HCT116 (cell line): Measurements from ENCODE around the gene ADGRV1. TPM values are rescaled to one million over a fixed set of nuclear protein-coding genes. Genes with fewer than 3 reads are reported as not detected.
"Not testable (repeated sequence)": the region's sequence is repeated elsewhere in the genome, so short reads cannot be mapped to it uniquely, and the experiment has no call there.

Source experiments
- ATAC-seq: fragments of 200-7000 bp; cut with Tn5 transposase; 2 replicates; pipeline ENCODE4 v1.9.1; 2020; ENCODE audit warnings: mild to moderate bottlenecking, moderate library complexity
- BruUV-seq: library from RNA; stranded (reverse); fragments of 400-500 nt; replicated peaks from 2 replicates; lab custom pipeline; 2021; lab: Mats Ljungman, UMichigan
- CTCF ChIA-PET: fragments of 300-600 bp; sonication (Branson Sonifier 250); formaldehyde crosslinking; loops from one replicate; lab custom pipeline; 2021; ENCODE audit warnings: antibody characterized with exemption; lab: Charles Lee
- POLR2A ChIA-PET: fragments of 300-600, 350-600 bp; sonication (Branson Sonifier 250); formaldehyde crosslinking; loops from one replicate; lab custom pipeline; 2021; ENCODE audit warnings: antibody characterized with exemption; lab: Charles Lee
- RAD21 ChIA-PET, 2 experiments: fragments of 300-600 bp; sonication (Branson Sonifier 250); formaldehyde crosslinking; loops; one replicate each; lab custom pipeline; 2023; ENCODE audit warnings: low total read pairs in 2 of 2; ENCODE audit not compliant: uncharacterized antibody in 2 of 2, unreplicated experiment in 2 of 2, low non-redundant PET in 1 of 2; lab: Charles Lee
- DNase-seq: peaks from one replicate; pipeline ENCODE4 v3.0.0-alpha.2; 2010; ENCODE audit warnings: low read depth, low spot score
- H2AFZ ChIP-seq: fragments of 200-600 bp; shearing (Covaris generic), sonication (generic); 2 replicates; pipeline ENCODE4 v1.6.1; 2017; ENCODE audit warnings: low read depth, mixed run types, mixed read lengths, antibody characterized with exemption, low read length; ENCODE audit not compliant: poor library complexity, severe bottlenecking
- H3K27ac ChIP-seq: 2 replicates; pipeline ENCODE4 v1.5.1; 2012; ENCODE audit warnings: low read depth, low read length
- H3K27me3 ChIP-seq: fragments of 200-600 bp; sonication (generic); 2 replicates; pipeline ENCODE4 v1.6.1; 2016; ENCODE audit warnings: mixed run types, low read length, mixed read lengths; ENCODE audit not compliant: insufficient read depth
- H3K36me3 ChIP-seq, 2 experiments: fragments of 200-500 bp in 1 of 2; fragments of 200-600 bp in 1 of 2; sonication (Bioruptor generic) in 1 of 2; sonication (generic) in 1 of 2; 2 replicates each; pipeline versions ENCODE4 v1.5.1 to v1.6.1; 2014 to 2016; ENCODE audit warnings: low read length in 2 of 2, inconsistent platforms in 1 of 2, mixed read lengths in 1 of 2, mixed run types in 1 of 2; ENCODE audit not compliant: insufficient read depth in 2 of 2, control insufficient read depth in 1 of 2
- H3K4me1 ChIP-seq, 2 experiments: fragments of 200-600 bp in 1 of 2; sonication (generic) in 1 of 2; 2 replicates each; pipeline versions ENCODE4 v1.5.1 to v1.6.1; 2012 to 2017; ENCODE audit warnings: low read length in 2 of 2, inconsistent platforms in 1 of 2, mild to moderate bottlenecking in 1 of 2, mixed read lengths in 1 of 2, mixed run types in 1 of 2, moderate library complexity in 1 of 2; ENCODE audit not compliant: insufficient read depth in 2 of 2, control insufficient read depth in 1 of 2
- H3K4me2 ChIP-seq: fragments of 200-600 bp; sonication (generic); 2 replicates; pipeline ENCODE4 v1.6.1; 2017; ENCODE audit warnings: mixed run types, low read length, mixed read lengths
- H3K4me3 ChIP-seq, 2 experiments: fragments of 200-600 bp in 1 of 2; sonication (generic) in 1 of 2; replicated peaks in 1 of 2; 2 replicates each; pipeline ENCODE4 v1.5.1; 2011 to 2016; ENCODE audit warnings: low read length in 2 of 2, control low read depth in 1 of 2, low read depth in 1 of 2, mild to moderate bottlenecking in 1 of 2, mixed read lengths in 1 of 2, mixed run types in 1 of 2
- H3K79me2 ChIP-seq: fragments of 200-600 bp; sonication (generic); 2 replicates; pipeline ENCODE4 v1.6.1; 2017; ENCODE audit warnings: mild to moderate bottlenecking, mixed run types, low read length, moderate library complexity, mixed read lengths; ENCODE audit not compliant: insufficient read depth
- H3K9ac ChIP-seq: fragments of 200-600 bp; sonication (generic); 2 replicates; pipeline ENCODE4 v1.6.1; 2016; ENCODE audit warnings: low read length, mixed read lengths
- H3K9me2 ChIP-seq: fragments of 200-600 bp; sonication (generic), shearing (Covaris generic); 2 replicates; pipeline ENCODE4 v1.6.1; 2017; ENCODE audit warnings: mixed run types, mild to moderate bottlenecking, moderate library complexity; ENCODE audit not compliant: insufficient read depth
- H3K9me3 ChIP-seq, 2 experiments: fragments of 200-500 bp in 1 of 2; fragments of 200-600 bp in 1 of 2; sonication (Bioruptor generic) in 1 of 2; sonication (generic) in 1 of 2; 2 replicates each; pipeline ENCODE4 v1.6.1; 2014 to 2017; ENCODE audit warnings: low read length in 2 of 2, mixed read lengths in 2 of 2, inconsistent platforms in 1 of 2, low read depth in 1 of 2, mild to moderate bottlenecking in 1 of 2, mixed run types in 1 of 2, moderate library complexity in 1 of 2; ENCODE audit not compliant: control insufficient read depth in 1 of 2, insufficient read depth in 1 of 2
- H4K20me1 ChIP-seq: fragments of 200-600 bp; sonication (generic), shearing (Covaris generic); 2 replicates; pipeline ENCODE4 v1.6.1; 2017; ENCODE audit warnings: mixed run types, mild to moderate bottlenecking, moderate library complexity; ENCODE audit not compliant: insufficient read depth
- MAX ChIP-seq: IDR thresholded peaks from 2 replicates; pipeline ENCODE4 v1.6.1; 2012
- intact Hi-C: fragments of 100-400 bp; cut with micrococcal nuclease; formaldehyde crosslinking; loops from 2 replicates; pipeline ENCODE4 v1.10.0; 2022
- total RNA-seq: library from RNA; stranded (reverse); gene quantifications from one replicate; pipeline ENCODE4 v1.2.1, GENCODE V29; 2021; ENCODE audit not compliant: unreplicated experiment
- TF ChIP-seq, protein P1 (sequence below), 3 experiments: fragments of 200-600 bp in 1 of 3; sonication (generic) in 1 of 3; IDR thresholded peaks in 2 of 3; conservative IDR thresholded peaks in 1 of 3; 2 replicates each; pipeline ENCODE4 v1.5.1; 2012 to 2017; ENCODE audit warnings: low read depth in 2 of 3, low read length in 2 of 3, antibody characterized with exemption in 1 of 3, borderline replicate concordance in 1 of 3, control low read depth in 1 of 3, mild to moderate bottlenecking in 1 of 3, mixed read lengths in 1 of 3, mixed run types in 1 of 3, moderate library complexity in 1 of 3; ENCODE audit not compliant: insufficient read depth in 1 of 3

ADGRV1 gene
- total RNA-seq, 1 experiment from 2014 or later, result 6.0 TPM

DNA sequence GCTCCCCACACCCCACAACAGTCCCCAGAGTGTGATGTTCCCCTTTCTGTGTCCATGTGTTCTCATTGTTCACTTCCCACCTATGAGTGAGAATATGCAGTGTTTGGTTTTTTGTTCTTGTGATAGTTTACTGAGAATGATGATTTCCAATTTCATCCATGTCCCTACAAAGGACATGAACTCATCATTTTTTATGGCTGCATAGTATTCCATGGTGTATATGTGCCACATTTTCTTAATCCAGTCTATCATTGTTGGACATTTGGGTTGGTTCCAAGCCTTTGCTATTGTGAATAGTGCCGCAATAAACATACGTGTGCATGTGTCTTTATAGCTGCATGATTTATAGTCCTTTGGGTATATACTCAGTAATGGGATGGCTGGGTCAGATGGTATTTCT is 127.8 kb downstream of the ADGRV1 start:
- H3K79me2 ChIP-seq, H2AFZ ChIP-seq, H3K9me3 ChIP-seq, RAD21 ChIA-PET, H3K4me3 ChIP-seq, ATAC-seq, POLR2A ChIA-PET, intact Hi-C loops, DNase-seq, H3K27ac ChIP-seq, BruUV-seq, H3K36me3 ChIP-seq, H3K9ac ChIP-seq, H3K9me2 ChIP-seq, H3K27me3 ChIP-seq, CTCF ChIA-PET, H4K20me1 ChIP-seq, H3K4me1 ChIP-seq, H3K4me2 ChIP-seq: not testable (repeated sequence)

DNA sequence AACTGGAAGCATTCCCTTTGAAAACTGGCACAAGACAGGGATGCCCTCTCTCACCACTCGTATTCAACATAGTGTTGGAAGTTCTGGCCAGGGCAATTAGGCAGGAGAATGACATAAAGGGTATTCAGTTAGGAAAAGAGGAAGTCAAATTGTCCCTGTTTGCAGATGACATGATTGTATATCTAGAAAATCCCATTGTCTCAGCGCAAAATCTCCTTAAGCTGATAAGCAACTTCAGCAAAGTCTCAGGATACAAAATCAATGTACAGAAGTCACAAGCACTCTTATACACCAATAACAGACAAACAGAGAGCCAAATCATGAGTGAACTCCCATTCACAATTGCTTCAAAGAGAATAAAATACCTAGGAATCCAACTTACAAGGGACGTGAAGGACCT is 128.9 kb downstream of the ADGRV1 start:
- H3K4me2 ChIP-seq, H2AFZ ChIP-seq, H3K36me3 ChIP-seq, H3K9me3 ChIP-seq, POLR2A ChIA-PET, H3K4me3 ChIP-seq, H3K9ac ChIP-seq, DNase-seq, H3K79me2 ChIP-seq, H3K27me3 ChIP-seq, ATAC-seq, H3K27ac ChIP-seq, intact Hi-C loops, H4K20me1 ChIP-seq, H3K4me1 ChIP-seq, CTCF ChIA-PET, BruUV-seq, H3K9me2 ChIP-seq: not testable (repeated sequence)
- RAD21 ChIA-PET, result interaction anchor here in 1 of 2 experiments (0.7 kb wide), 1 partner anchor 90 kb away, joined by 3 read pairs; no protein-coding TSS in a partner anchor

DNA sequence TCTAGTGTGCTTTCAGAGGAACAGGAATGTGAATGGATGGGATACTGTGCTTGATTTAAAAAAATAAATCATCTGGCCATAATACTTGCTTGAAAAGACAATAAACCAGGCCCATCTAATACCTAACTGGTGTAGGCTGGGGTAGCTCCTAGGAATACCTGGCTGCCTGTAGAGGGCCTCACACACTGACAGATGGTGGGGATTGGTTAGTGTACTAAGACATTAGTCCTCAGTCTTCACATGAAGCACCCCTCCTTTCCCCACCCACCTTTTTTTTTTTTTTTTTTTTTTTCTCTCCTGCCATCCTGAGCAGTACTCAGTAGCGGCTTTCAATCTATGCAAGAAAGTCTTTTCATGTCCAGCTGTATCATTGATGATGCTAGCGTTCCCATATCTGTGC is 130.5 kb downstream of the ADGRV1 start:
- no peak for TF ChIP-seq MAX
- TF ChIP-seq, protein P1, sequence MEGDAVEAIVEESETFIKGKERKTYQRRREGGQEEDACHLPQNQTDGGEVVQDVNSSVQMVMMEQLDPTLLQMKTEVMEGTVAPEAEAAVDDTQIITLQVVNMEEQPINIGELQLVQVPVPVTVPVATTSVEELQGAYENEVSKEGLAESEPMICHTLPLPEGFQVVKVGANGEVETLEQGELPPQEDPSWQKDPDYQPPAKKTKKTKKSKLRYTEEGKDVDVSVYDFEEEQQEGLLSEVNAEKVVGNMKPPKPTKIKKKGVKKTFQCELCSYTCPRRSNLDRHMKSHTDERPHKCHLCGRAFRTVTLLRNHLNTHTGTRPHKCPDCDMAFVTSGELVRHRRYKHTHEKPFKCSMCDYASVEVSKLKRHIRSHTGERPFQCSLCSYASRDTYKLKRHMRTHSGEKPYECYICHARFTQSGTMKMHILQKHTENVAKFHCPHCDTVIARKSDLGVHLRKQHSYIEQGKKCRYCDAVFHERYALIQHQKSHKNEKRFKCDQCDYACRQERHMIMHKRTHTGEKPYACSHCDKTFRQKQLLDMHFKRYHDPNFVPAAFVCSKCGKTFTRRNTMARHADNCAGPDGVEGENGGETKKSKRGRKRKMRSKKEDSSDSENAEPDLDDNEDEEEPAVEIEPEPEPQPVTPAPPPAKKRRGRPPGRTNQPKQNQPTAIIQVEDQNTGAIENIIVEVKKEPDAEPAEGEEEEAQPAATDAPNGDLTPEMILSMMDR (IDR thresholded peaks at IDR 0.05 in 2 of 3, conservative IDR thresholded peaks at IDR 0.05 in 1 of 3; ENCODE audit: borderline replicate concordance in 1 of 3, insufficient read depth in 1 of 3, low read depth in 2 of 3, low read length in 2 of 3), result peak in 2 of 3 experiments; percentile 31 to 35; a peak in 2 of 6 replicates
- no peaks in the 10 kb centered on the region for H3K4me1 ChIP-seq
- no peak overlapping the region for H3K9ac ChIP-seq
- H4K20me1 ChIP-seq, result no peaks in the 10 kb centered on the region
- H3K36me3 ChIP-seq, result no peaks in the 10 kb centered on the region
- no peaks in the 10 kb centered on the region for H3K79me2 ChIP-seq
- no peak overlapping the region for H3K4me2 ChIP-seq
- no peaks in the 10 kb centered on the region for H3K9me2 ChIP-seq
- ATAC-seq (peak; percentile 80), DNase-seq (no peak)
- no peak overlapping the region for H2AFZ ChIP-seq
- no peak overlapping the region for H3K27ac ChIP-seq
- POLR2A ChIA-PET, result interaction anchor here (0.7 kb wide), 1 partner anchor 41 kb away, joined by 3 read pairs; no protein-coding TSS in a partner anchor
- H3K27me3 ChIP-seq, result no peaks in the 10 kb centered on the region
- intact Hi-C loops, result no loop called here
- CTCF ChIA-PET, result interaction anchor here (1.3 kb wide), 1 partner anchor 95 kb away, joined by 4 read pairs; no protein-coding TSS in a partner anchor
- H3K4me3 ChIP-seq, result no peak overlapping the region
- no peaks in the 10 kb centered on the region for H3K9me3 ChIP-seq
- RAD21 ChIA-PET, result no interaction called here
- BruUV-seq, result no TSS peak
